BJ (cell line): ENCODE data around the gene APOM. TPM values are rescaled to one million over a fixed set of nuclear protein-coding genes. Genes with fewer than 3 reads are reported as not detected.

ENCODE experiments used
- CTCF ChIA-PET: fragments of 350-600 bp; formaldehyde crosslinking; extraction: SDS; loops from one replicate; lab custom pipeline; 2021; ENCODE audit warnings: antibody characterized with exemption, inconsistent platforms; lab: Yijun Ruan, JAX
- POLR2A ChIA-PET: fragments of 300-600 bp; sonication (Branson Sonifier 250); formaldehyde crosslinking; extraction: SDS; loops from one replicate; lab custom pipeline; 2021; ENCODE audit warnings: antibody characterized with exemption; lab: Charles Lee
- DNase-seq: peaks from one replicate; pipeline ENCODE4 v3.0.0-alpha.2; 2011; ENCODE audit warnings: low read depth
- H3K27me3 ChIP-seq: 2 replicates; pipeline ENCODE4 v1.6.0; 2011; ENCODE audit warnings: low read length; ENCODE audit not compliant: control insufficient read depth, insufficient read depth
- H3K36me3 ChIP-seq: 2 replicates; pipeline ENCODE4 v1.5.1; 2011; ENCODE audit warnings: low read length; ENCODE audit not compliant: control insufficient read depth, insufficient read depth
- H3K4me3 ChIP-seq: 2 replicates; pipeline ENCODE4 v1.5.1; 2011; ENCODE audit warnings: low read depth, mild to moderate bottlenecking, control low read depth, low read length
- CTCF ChIP-seq: IDR thresholded peaks from 2 replicates; pipeline ENCODE4 v1.5.1; 2011; ENCODE audit warnings: low read depth, mild to moderate bottlenecking, control low read depth, inconsistent platforms, low read length, moderate library complexity; ENCODE audit not compliant: insufficient read depth
- polyA plus RNA-seq: library from polyadenylated mRNA; depleted of rRNA; stranded (reverse); fragments of >200 nt; gene quantifications from 2 replicates; pipeline ENCODE4 v1.2.3, GENCODE V29; 2011

Gene APOM
- polyA plus RNA-seq, 1 experiment: 4.8 TPM

GRCh38 chr6:31614075-31614619 is 41.5 kb upstream of the APOM start:
- H3K4me3 ChIP-seq: no peak overlapping the region
- POLR2A ChIA-PET: no interaction called here
- no peaks in the 10 kb centered on the region for H3K27me3 ChIP-seq
- H3K36me3 ChIP-seq: no peaks in the 10 kb centered on the region
- DNase-seq: no peak
- TF ChIP-seq CTCF: no peak
- CTCF ChIA-PET: interaction anchor here (1.8 kb wide), 1 partner anchor 16 kb away, joined by 7 read pairs; no protein-coding TSS in a partner anchor

- ChIA-PET CTCF (interaction anchor here (0.7 to 1.3 kb wide), 2 partner anchors 16 to 33 kb away, joined by 3 to 5 read pairs; no protein-coding TSS in a partner anchor), POLR2A (no interaction called here)
- Histone ChIP-seq H3K4me3 (no peak within 1 kb of the TSS), H3K27me3 (no peaks in the 10 kb centered on the region), H3K36me3 (no peaks in the 10 kb centered on the region)
- no peak for TF ChIP-seq CTCF
- DNase-seq: no peak
These were observed 40.8 kb upstream of the APOM start, which contains the start of gene AIF1 for GRCh38 chr6:31614684-31615578. TSS of gene AIF1 (plus strand) at chr6:31615234. CDS start at chr6:31615330, 96 bp downstream.

- H3K4me3 ChIP-seq: no peak overlapping the region
- TF ChIP-seq CTCF: no peak
- ChIA-PET POLR2A (no interaction called here), CTCF (interaction anchor here (0.7 to 2.2 kb wide), 3 partner anchors 17 to 34 kb away, joined by 3 to 11 read pairs (median 5); no protein-coding TSS in a partner anchor)
- no peaks in the 10 kb centered on the region for H3K27me3 ChIP-seq
- no peaks in the 10 kb centered on the region for H3K36me3 ChIP-seq
- no peak for DNase-seq
These were observed 39.9 kb upstream of the APOM start for GRCh38 chr6:31615748-31616147.

GRCh38 chr6:31617010-31617409 is 38.7 kb upstream of the APOM start:
- ChIA-PET CTCF (interaction anchor here (1.1 to 2.2 kb wide), 3 partner anchors 10 to 36 kb away, joined by 4 to 11 read pairs (median 4); no protein-coding TSS in a partner anchor), POLR2A (interaction anchor here (0.6 kb wide), 1 partner anchor 15 kb away, joined by 4 read pairs; no protein-coding TSS in a partner anchor)
- H3K36me3 ChIP-seq: no peaks in the 10 kb centered on the region
- no peak for DNase-seq
- no peak overlapping the region for H3K4me3 ChIP-seq
- H3K27me3 ChIP-seq: no peaks in the 10 kb centered on the region
- no peak for TF ChIP-seq CTCF
